Mesothelial cell of epicardium (in vitro differentiated cells): ENCODE measurements around the gene THSD4. TPM values are rescaled to one million over a fixed set of nuclear protein-coding genes. Genes with fewer than 3 reads are reported as not detected.
"Not testable (repeated sequence)": the region's sequence is repeated elsewhere in the genome, so short reads cannot be mapped to it uniquely, and the experiment has no call there.

Experiments used
- DNase-seq, 2 experiments: peaks; one replicate each; pipeline ENCODE4 v3.0.0; 2021; ENCODE audit warnings: low spot score in 2 of 2; ENCODE audit not compliant: unreplicated experiment in 2 of 2
- H3K27ac Mint-ChIP-seq: 2 replicates; pipeline ENCODE4 v1.8.0; 2021; ENCODE audit warnings: mixed read lengths
- H3K27me3 Mint-ChIP-seq: 2 replicates; pipeline ENCODE4 v1.8.0; 2021; ENCODE audit warnings: low read depth, mixed read lengths
- H3K36me3 Mint-ChIP-seq: 2 replicates; pipeline ENCODE4 v1.8.0; 2021; ENCODE audit warnings: mixed read lengths
- H3K4me1 Mint-ChIP-seq: 2 replicates; pipeline ENCODE4 v1.8.0; 2021; ENCODE audit warnings: mixed read lengths
- H3K4me3 Mint-ChIP-seq: 2 replicates; pipeline ENCODE4 v1.8.0; 2021; ENCODE audit warnings: mild to moderate bottlenecking, moderate library complexity, mixed read lengths
- H3K9me3 Mint-ChIP-seq: 2 replicates; pipeline ENCODE4 v1.8.0; 2021; ENCODE audit warnings: mixed read lengths
- CTCF ChIP-seq: fragments of 200-600 bp; sonication (generic); IDR thresholded peaks from one replicate; pipeline ENCODE4 v1.5.0; 2021; ENCODE audit warnings: antibody characterized with exemption; ENCODE audit not compliant: unreplicated experiment
- total RNA-seq: library from RNA; stranded (reverse); gene quantifications from 3 replicates; pipeline ENCODE4 v1.2.1, GENCODE V29; 2021

Gene THSD4
- total RNA-seq, 1 donor from 2014 or later, result 93.9 TPM

GRCh38 chr15:71201477-71201876 is 86.2 kb downstream of the THSD4 start:
- no peaks in the 10 kb centered on the region for H3K27me3 Mint-ChIP-seq
- peak overlapping the region; percentile 54 for H3K27ac Mint-ChIP-seq
- TF ChIP-seq CTCF, result no peak
- no peaks in the 10 kb centered on the region for H3K9me3 Mint-ChIP-seq
- DNase-seq, result peak; percentile 33 to 51
- H3K4me3 Mint-ChIP-seq, result no peak overlapping the region
- H3K4me1 Mint-ChIP-seq, result peaks cover 26% of the 10 kb centered on the region
- no peaks in the 10 kb centered on the region for H3K36me3 Mint-ChIP-seq

- H3K4me3 Mint-ChIP-seq, result no peak overlapping the region
- no peaks in the 10 kb centered on the region for H3K9me3 Mint-ChIP-seq
- no peak for TF ChIP-seq CTCF
- H3K27me3 Mint-ChIP-seq, result no peaks in the 10 kb centered on the region
- H3K27ac Mint-ChIP-seq, result no peak overlapping the region
- H3K36me3 Mint-ChIP-seq, result no peaks in the 10 kb centered on the region
- no peak for DNase-seq
- H3K4me1 Mint-ChIP-seq, result peaks cover 26% of the 10 kb centered on the region
These were observed 87.4 kb downstream of the THSD4 start for GRCh38 chr15:71202712-71203111.

- H3K36me3 Mint-ChIP-seq, result no peaks in the 10 kb centered on the region
- H3K27ac Mint-ChIP-seq, result no peak overlapping the region
- TF ChIP-seq CTCF, result no peak
- H3K4me3 Mint-ChIP-seq, result no peak overlapping the region
- H3K9me3 Mint-ChIP-seq, result no peaks in the 10 kb centered on the region
- no peak for DNase-seq
- H3K4me1 Mint-ChIP-seq, result peaks cover 26% of the 10 kb centered on the region
- H3K27me3 Mint-ChIP-seq, result no peaks in the 10 kb centered on the region
These were observed 88.6 kb downstream of the THSD4 start for GRCh38 chr15:71203586-71204474.

- Mint-ChIP-seq H3K4me1 (peaks cover 16% of the 10 kb centered on the region), H3K36me3 (peaks cover 2% of the 10 kb centered on the region), H3K9me3 (no peaks in the 10 kb centered on the region), H3K27ac (no peak overlapping the region), H3K27me3 (no peaks in the 10 kb centered on the region), H3K4me3 (no peak overlapping the region)
- DNase-seq, result no peak
- TF ChIP-seq CTCF, result no peak
These were observed 91.9 kb downstream of the THSD4 start for GRCh38 chr15:71207141-71207540.

- peaks cover 5% of the 10 kb centered on the region for H3K4me1 Mint-ChIP-seq
These were observed 96.9 kb downstream of the THSD4 start for GRCh38 chr15:71212146-71212545.

GRCh38 chr15:71213943-71214342 is 98.7 kb downstream of the THSD4 start:
- H3K4me3 Mint-ChIP-seq, H3K9me3 Mint-ChIP-seq, H3K27ac Mint-ChIP-seq, DNase-seq, H3K27me3 Mint-ChIP-seq: not testable (repeated sequence)
- peaks cover 13% of the 10 kb centered on the region for H3K4me1 Mint-ChIP-seq
- H3K36me3 Mint-ChIP-seq, result peaks cover 16% of the 10 kb centered on the region

More at GRCh38 chr15:71212146-71212545, 96.9 kb downstream of the THSD4 start:
- H3K9me3 Mint-ChIP-seq, result no peaks in the 10 kb centered on the region
- no peak for DNase-seq
- H3K27me3 Mint-ChIP-seq, result no peaks in the 10 kb centered on the region
- H3K27ac Mint-ChIP-seq, result no peak overlapping the region
- H3K4me3 Mint-ChIP-seq, result no peak overlapping the region
- no peak for TF ChIP-seq CTCF
- peaks cover 16% of the 10 kb centered on the region for H3K36me3 Mint-ChIP-seq
